Measurements from ENCODE around the gene PANK3.

Gene PANK3

DNA sequence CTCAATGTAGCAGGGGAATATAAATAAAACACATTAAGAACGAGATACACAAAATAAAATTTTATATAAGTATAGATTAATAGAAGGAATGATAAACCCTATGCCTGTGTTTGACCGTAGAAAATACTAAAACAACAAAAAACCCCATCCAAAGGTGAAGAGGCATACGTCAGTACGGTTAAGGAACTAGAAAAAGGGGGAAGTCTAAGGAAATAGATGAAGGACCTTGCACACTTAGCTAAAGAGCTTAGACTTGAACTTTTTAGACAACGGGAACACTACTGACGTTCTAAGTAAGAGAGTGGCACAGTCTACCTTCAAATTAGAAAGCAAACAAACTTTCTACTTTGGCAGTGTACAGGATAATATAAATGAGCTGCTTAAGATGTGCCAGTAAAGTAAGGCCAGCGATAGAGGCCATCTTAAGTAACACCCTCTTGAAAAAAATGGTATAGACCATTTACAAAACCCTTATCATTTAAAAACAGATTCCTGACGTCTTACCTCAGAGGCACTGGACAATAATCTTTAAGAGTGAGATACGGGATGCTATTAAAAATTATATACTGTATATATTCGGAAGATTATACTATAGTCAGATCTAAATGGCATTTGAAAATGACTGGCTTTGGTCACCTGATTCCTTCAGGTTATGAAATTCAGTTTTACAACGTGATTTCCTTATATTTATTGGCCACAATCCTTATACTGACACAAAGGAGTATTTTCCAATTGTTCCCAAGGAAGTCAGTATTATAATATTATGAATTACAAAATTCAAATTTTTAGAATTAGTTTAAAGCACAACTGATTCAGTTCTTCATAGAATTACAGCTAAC lies 8.5 kb downstream of the PANK3 start:
- TF ChIP-seq, protein P1, sequence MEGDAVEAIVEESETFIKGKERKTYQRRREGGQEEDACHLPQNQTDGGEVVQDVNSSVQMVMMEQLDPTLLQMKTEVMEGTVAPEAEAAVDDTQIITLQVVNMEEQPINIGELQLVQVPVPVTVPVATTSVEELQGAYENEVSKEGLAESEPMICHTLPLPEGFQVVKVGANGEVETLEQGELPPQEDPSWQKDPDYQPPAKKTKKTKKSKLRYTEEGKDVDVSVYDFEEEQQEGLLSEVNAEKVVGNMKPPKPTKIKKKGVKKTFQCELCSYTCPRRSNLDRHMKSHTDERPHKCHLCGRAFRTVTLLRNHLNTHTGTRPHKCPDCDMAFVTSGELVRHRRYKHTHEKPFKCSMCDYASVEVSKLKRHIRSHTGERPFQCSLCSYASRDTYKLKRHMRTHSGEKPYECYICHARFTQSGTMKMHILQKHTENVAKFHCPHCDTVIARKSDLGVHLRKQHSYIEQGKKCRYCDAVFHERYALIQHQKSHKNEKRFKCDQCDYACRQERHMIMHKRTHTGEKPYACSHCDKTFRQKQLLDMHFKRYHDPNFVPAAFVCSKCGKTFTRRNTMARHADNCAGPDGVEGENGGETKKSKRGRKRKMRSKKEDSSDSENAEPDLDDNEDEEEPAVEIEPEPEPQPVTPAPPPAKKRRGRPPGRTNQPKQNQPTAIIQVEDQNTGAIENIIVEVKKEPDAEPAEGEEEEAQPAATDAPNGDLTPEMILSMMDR (IDR thresholded peaks at IDR 0.05; ENCODE audit: low read depth, low read length), result no peak
- no peak overlapping the region for H3K4me3 ChIP-seq (ENCODE audit: low read depth, low read length)

DNA sequence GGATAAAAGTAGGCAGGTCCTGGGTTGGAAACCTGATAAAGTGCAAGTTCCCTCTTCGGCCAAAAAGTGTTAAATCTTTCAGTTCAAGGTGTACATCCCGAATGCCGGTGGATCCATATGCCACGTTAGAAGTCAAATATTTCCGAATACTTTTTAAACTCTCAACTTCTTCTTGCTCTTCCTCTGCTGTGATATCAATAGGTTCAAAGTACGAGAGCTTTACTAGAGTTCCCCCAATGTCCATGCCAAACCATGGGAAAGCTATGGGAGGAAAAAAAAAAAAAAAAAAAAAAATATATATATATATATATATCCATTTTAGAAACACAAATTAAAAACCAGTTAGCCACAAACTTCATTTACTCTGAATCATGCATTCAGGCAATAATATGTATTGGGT lies 10.4 kb downstream of the PANK3 start:
- no peak overlapping the region for H3K4me3 ChIP-seq (ENCODE audit: low read depth, low read length)
- TF ChIP-seq, protein P1 (IDR thresholded peaks at IDR 0.05; ENCODE audit: low read depth, low read length), result no peak

DNA sequence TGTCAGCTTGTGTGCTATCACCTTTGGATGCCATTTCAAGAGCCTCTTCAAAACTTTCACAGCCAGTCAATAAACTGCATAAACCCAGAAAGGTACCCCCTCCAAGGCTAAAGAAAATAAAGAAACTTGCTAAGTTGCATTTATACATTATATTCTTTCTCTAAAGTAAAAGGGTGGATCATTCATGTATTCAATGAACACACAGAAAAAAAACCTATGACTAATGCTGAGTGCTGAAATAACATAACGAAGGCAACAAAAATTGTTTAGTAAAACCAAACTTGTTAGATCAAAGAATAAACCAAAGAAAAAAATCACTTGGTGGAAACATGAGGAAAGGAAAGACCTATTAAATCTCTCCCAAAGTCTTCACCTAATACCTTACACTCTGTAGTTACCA lies 15.2 kb downstream of the PANK3 start:
- TF ChIP-seq, protein P1 (IDR thresholded peaks at IDR 0.05; ENCODE audit: low read depth, low read length), result no peak
- no peak overlapping the region for H3K4me3 ChIP-seq (ENCODE audit: low read depth, low read length)

DNA sequence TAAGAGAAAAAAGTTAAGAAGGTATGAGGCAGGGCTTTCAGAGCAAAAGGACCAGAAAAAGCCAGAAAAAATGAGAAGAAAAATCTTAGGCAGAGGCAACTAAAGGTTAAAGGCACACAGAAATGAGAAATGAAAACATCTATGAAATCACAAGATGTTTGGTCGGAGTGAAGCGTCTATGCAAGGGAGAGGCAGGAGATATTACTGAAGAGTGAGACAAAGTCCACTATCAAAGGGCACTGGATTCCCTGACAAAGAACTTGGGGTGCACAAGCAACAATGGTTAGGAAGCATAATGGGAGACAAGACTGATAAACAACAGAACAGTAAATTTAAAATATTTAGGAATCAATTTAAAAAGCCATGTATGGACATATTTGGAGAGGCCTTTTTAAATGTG lies 16.9 kb downstream of the PANK3 start:
- TF ChIP-seq, protein P1 (IDR thresholded peaks at IDR 0.05; ENCODE audit: low read depth, low read length), result no peak
- no peak overlapping the region for H3K4me3 ChIP-seq (ENCODE audit: low read depth, low read length)

DNA sequence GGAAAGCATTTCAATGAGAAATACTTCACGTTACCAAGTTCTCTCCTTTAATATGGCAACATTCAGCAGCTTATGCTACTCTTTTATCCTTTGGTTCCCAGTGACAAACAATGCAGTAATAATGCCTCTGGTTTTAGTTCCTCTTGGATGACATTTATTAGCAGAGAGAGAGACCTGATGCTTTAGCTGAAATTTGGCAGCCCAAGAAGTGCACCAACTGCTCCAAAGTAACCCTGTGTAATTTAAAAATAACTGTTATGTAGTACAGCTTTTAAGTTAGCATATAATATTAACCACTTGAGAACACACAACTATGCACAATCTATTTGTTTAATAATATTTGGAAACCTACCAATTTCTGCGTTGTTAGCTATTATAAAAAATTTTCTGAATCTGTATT lies 21.8 kb downstream of the PANK3 start:
- TF ChIP-seq, protein P1 (IDR thresholded peaks at IDR 0.05; ENCODE audit: low read depth, low read length), result no peak

DNA sequence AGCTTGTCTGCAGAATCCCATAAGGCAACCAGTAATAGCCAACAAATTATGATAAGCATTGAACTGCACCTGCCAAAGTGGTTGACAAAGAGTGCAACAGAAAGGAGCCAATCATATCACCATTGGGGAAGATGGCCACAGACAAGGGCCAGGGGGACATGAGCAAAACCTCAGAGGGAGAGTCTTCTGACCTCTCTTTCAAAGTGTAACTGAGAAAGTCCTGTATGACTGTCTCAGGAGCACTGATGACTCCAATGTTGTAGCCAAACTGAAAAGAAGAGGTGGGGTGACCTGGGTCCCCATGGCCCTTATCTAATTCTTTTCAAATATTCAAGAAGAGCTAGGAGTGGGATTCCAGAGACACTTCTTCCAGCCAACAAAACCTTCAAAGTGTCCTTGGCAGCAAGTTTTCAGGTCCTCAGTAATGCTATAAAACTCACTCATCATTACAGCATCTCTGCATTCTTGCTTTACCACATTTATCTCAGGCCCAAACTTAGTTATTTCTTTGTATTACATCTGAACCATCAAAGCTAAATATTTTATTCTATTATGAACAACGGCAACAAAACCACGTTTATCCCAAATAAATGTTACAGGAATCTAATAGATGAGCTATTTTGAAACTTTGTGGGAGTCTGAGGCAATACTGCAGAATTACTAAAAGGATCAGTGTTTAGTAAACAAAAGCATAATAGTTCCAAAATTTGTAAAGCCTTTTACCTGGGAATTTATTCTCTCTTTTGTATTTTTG lies 25.6 kb downstream of the PANK3 start:
- TF ChIP-seq, protein P1 (IDR thresholded peaks at IDR 0.05; ENCODE audit: low read depth, low read length), result no peak
- no peak overlapping the region for H3K4me3 ChIP-seq (ENCODE audit: low read depth, low read length)

More for the DNA sequence above, 21.8 kb downstream of the PANK3 start:
- no peak overlapping the region for H3K4me3 ChIP-seq (ENCODE audit: low read depth, low read length)

DNA sequence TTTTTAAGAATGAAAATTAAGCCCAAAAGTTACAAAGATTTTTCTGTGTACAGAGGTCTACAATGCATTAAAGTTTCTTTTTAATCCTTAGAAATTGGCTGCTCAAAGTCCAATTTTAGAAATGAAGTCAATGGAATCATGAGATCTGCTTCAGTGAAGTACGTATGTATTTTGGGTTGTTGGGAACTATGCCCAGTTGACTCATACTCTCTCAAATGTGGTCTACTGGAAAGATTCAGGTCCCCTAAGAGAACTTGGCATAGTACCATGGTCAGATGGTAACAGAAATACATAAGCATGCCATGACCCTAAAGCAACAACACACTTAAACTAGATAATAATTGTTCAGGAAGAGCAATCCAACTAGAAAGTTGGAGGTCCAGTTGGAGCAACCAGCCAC lies 27.0 kb downstream of the PANK3 start:
- no peak overlapping the region for H3K4me3 ChIP-seq (ENCODE audit: low read depth, low read length)
- TF ChIP-seq, protein P1 (IDR thresholded peaks at IDR 0.05; ENCODE audit: low read depth, low read length), result no peak
